Urinary bladder (tissue), 4 donors: Measurements from ENCODE around the gene RPL28. TPM values are rescaled to one million over a fixed set of nuclear protein-coding genes. Genes with fewer than 3 reads are reported as not detected.

Source experiments
- DNase-seq: peaks from one replicate; pipeline ENCODE4 v3.0.0-alpha.2; 2015; ENCODE audit errors: extremely low spot score
- H3K27ac ChIP-seq: one replicate; pipeline ENCODE4 v1.5.1; 2013; ENCODE audit warnings: low read depth, mild to moderate bottlenecking, moderate library complexity
- H3K36me3 ChIP-seq: one replicate; pipeline ENCODE4 v1.6.1; 2013; ENCODE audit warnings: mild to moderate bottlenecking, moderate library complexity; ENCODE audit not compliant: insufficient read depth
- H3K4me1 ChIP-seq: one replicate; pipeline ENCODE4 v1.6.1; 2013; ENCODE audit warnings: mild to moderate bottlenecking, moderate library complexity; ENCODE audit not compliant: insufficient read depth
- H3K4me3 ChIP-seq: one replicate; pipeline ENCODE4 v1.5.1; 2013; ENCODE audit warnings: low read depth, low read length
- WGBS: extraction: QIAGEN DNeasy Blood & Tissue Kit; methylation state at CpG from one replicate; pipeline ENCODE4 v1.1.7; 2013; 5-methylcytosine and 5-hydroxymethylcytosine counted together
- polyA plus RNA-seq: library from polyadenylated mRNA; stranded (reverse); fragments of 200-250 nt; gene quantifications from one replicate; pipeline ENCODE4 v1.2.3, GENCODE V29; 2013
- total RNA-seq: library from RNA; depleted of rRNA; stranded (reverse); fragments of >200 nt; gene quantifications from one replicate; pipeline ENCODE4 v1.2.3, GENCODE V29; 2014
- donor health status: healthy with polysubstance abuse.
- donor health status: healthy.

The RPL28 gene
- total and polyA plus RNA-seq, 2 donors, result 141 to 1,449 TPM

DNA sequence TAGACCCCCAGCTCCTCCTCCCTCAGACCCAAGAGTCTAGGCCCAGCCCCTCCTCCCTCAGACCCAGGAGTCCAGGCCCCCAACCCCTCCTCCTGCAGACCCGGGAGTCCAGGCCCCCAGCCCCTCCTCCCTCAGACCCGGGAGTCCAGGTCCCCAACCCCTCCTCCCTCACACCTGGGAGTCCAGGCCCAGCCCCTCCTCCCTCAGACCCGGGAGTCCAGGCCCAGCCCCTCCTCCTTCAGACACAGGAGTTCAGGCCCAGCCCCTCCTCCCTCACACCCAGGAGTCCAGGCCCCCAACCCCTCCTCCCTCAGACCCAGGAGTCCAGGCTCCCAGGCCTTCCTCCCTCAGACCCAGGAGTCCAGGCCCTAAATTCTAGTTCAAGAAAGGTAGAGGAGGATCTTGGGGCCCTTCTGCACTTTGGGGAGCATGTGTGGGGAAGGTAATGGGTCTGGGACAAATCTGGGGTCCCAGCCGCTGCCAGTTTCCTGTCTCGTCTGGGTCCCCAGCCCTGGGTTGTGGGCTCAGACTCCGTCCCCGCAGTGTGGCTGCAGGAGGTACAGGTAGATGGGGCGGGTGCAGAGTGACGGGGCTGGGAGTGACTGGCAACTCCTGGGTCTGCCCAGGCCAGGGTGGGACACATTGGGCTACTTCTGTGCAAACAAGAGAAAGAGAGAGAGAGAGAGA is 12.3 kb upstream of the RPL28 start:
- 61% methylated on average over 9 of the region's 9 CpGs for WGBS
- no peak overlapping the region for H3K27ac ChIP-seq
- H3K4me3 ChIP-seq, result no peak overlapping the region
- no peak for DNase-seq
- H3K36me3 ChIP-seq, result no peaks in the 10 kb centered on the region
- H3K4me1 ChIP-seq, result peaks cover 1% of the 10 kb centered on the region

DNA sequence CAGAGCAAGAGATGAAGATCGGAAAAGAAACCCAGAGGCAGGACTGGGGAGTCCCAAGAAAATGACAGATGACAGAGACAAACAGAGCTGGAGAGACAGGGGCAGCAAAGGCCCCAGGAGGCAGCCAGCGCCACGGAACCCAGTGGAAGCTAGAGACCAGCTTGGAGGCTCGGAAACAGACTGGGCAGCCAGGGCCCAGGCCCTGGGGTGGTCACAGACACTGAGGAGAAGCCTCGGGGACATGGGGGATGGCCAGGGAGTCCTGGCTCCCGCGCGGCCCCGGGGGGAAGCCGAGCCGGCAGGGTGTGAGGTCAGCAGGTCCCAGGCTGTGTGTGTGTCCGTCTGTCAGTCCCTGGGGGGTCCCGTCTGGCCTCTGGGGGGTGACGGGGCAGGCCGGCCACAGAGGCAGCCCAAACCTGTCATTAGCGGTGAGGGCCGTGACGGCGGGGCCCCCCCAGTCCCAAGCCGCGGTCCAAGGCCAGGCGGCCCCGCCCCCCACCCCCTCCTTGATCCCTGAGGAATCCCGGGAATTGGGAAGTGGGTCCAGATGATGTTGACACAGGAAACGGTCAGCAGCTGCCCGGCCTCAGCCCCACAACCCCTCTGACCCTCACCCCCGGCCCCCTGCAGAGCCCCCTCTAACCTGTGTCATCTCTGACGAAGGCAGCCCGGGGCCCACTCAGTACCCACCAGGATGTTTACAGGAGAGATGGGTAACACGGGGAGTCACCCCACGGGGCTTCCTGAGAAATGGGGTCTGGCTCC is 11.6 kb upstream of the RPL28 start:
- DNase-seq, result no peak

DNA sequence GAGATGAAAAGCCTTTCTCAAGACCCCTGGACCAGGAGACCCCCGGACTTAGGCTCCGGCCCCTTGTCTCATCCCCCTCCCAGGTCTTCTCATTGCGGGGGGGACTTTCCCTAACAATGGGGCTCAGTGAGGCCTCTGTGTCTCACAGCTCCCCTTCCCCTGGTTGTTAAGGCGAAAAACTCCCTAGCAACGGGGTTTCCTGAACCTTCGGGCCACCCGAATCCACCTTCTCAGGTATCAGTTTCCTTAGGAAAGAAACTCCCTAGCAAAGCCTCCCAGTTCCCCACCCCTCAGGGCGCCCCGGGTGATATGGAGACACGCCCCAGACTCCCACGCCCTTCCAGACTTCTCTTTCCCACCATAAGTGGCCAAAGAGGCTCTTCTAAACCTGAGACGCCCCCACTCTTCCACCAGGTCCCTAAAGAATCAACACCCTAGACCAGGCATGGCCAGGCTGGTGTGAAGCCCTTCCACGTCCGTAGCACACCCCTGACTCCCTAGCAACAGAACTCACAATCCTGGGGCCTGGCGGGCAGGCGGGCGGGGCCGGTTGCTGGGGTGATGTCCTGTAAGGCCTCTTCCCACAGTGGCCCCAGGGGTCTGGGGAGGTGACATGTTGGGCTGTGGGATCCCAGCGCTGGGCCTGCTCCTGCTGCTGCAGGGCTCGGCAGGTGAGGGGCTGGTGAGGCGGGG is 9.3 kb upstream of the RPL28 start, which contains the start of gene TMEM190:
TSS of gene TMEM190 (plus strand) at position 586 of the 693 bp plus-strand sequence. CDS start at position 614, 28 bp downstream.
- Histone ChIP-seq H3K4me1 (no peaks in the 10 kb centered on the region), H3K4me3 (no peak within 1 kb of the TSS), H3K27ac (no peak within 1 kb of the TSS), H3K36me3 (no peaks in the 10 kb centered on the region)
- WGBS, result 65% methylated on average over 21 of the region's 21 CpGs
- DNase-seq, result no peak

More for the DNA sequence above, 11.6 kb upstream of the RPL28 start:
- peaks cover 1% of the 10 kb centered on the region for H3K4me1 ChIP-seq
- no peak overlapping the region for H3K27ac ChIP-seq
- no peaks in the 10 kb centered on the region for H3K36me3 ChIP-seq
- H3K4me3 ChIP-seq, result no peak overlapping the region
- 11% methylated on average over 31 of the region's 31 CpGs for WGBS

DNA sequence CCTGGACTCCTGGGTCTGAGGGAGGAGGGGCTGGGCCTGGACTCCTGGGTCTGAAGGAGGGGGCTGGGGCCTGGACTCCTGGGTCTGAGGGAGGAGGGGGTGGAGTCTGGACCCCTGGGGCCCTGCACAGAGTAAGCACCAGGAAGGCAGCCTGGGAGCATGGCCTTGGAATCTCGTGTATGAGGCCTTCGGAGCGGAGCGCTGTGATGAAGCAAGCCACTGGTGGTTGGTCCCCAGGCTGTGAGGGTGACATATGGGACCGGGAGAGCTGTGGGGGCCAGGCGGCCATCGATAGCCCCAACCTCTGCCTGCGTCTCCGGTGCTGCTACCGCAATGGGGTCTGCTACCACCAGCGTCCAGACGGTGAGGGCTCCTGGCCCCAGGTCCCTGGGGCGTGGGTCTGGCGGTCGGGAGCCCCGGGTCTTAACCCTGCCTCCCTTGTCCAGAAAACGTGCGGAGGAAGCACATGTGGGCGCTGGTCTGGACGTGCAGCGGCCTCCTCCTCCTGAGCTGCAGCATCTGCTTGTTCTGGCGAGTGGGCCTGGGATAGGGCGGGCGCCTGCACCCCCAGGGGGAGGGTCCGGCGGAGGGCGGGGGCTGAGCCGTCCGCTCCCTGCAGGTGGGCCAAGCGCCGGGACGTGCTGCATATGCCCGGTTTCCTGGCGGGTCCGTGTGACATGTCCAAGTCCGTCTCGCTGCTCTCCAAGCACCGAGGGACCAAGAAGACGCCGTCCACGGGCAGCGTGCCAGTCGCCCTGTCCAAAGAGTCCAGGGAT is 8.2 kb upstream of the RPL28 start:
- Histone ChIP-seq H3K4me3 (no peak overlapping the region), H3K36me3 (no peaks in the 10 kb centered on the region), H3K4me1 (no peaks in the 10 kb centered on the region), H3K27ac (no peak overlapping the region)
- DNase-seq, result no peak
- WGBS, result 15% methylated on average over 43 of the region's 43 CpGs

DNA sequence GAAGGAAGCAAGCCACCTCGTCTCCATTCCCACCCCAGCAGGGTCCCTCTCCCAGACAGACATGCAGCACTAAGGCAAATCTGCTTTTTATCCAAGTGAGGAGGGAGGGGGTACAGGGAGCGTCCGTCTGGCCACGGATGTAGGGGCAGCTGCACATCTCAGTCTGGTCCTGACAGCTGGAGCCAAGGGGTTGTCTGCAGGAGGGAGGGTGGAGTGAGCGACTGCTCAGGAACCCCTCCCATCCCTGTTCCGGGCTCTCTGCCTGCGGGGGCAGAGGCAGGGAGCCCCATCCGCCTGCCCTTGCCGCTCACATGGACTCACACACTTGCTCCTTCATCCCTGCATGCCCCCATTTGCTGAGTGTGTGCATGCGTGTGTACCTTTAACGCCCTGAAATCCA is 6.6 kb upstream of the RPL28 start:
- 54% methylated on average over 11 of the region's 11 CpGs for WGBS
- Histone ChIP-seq H3K27ac (no peak overlapping the region), H3K36me3 (no peaks in the 10 kb centered on the region), H3K4me1 (no peaks in the 10 kb centered on the region), H3K4me3 (no peak overlapping the region)
- no peak for DNase-seq

DNA sequence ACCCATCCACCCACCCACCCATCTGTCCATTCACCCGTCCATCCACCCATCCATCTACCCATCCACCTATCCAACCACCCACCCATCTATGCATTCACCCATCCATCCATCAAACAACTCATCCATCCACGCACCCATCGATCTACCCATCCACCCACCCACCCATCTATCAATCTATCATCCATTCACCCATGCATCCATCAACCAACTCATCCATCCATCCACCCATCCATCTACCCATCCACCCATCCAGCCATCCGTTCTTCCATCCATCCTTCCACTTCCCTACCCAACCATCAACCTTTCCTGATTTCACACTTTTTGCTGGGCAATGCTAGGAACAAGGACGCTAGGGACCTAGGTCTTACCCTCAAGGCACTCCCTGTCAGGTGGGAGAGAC is 3.7 kb upstream of the RPL28 start:
- Histone ChIP-seq H3K4me1 (no peaks in the 10 kb centered on the region), H3K27ac (no peak overlapping the region), H3K4me3 (no peak overlapping the region), H3K36me3 (no peaks in the 10 kb centered on the region)
- DNase-seq, result no peak
- WGBS, result 97% methylated on average over 5 of the region's 5 CpGs

DNA sequence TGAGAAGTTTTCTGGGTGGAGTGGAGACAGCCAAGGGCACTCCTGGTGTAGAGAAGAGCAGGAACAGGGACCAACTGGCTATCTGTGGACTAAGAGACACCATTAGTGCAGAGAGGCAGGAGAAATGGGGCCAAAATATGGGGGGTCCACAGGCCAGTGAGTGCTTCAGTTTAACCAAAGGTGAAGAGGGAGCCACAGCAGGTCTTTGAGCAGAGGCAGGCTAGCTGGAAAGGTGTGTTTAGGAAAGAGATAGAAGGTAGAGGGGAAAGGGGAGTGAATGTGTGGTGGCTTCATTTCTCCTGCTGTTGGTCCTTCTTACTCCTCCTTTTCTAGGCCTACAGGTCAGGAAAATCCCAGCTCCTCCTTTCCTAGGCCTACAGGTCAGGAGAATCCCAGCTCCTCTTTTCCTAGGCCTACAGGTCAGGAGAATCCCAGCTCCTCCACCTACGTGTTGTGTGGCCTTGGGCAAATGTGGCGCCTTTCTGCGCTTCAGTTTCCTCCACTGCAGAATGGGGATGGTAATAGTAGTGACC is 3.1 kb upstream of the RPL28 start:
- DNase-seq, result no peak
- WGBS, result 96% methylated on average over 3 of the region's 3 CpGs
- H3K27ac ChIP-seq, result no peak overlapping the region
- no peak overlapping the region for H3K4me3 ChIP-seq
- no peaks in the 10 kb centered on the region for H3K36me3 ChIP-seq
- H3K4me1 ChIP-seq, result no peaks in the 10 kb centered on the region

DNA sequence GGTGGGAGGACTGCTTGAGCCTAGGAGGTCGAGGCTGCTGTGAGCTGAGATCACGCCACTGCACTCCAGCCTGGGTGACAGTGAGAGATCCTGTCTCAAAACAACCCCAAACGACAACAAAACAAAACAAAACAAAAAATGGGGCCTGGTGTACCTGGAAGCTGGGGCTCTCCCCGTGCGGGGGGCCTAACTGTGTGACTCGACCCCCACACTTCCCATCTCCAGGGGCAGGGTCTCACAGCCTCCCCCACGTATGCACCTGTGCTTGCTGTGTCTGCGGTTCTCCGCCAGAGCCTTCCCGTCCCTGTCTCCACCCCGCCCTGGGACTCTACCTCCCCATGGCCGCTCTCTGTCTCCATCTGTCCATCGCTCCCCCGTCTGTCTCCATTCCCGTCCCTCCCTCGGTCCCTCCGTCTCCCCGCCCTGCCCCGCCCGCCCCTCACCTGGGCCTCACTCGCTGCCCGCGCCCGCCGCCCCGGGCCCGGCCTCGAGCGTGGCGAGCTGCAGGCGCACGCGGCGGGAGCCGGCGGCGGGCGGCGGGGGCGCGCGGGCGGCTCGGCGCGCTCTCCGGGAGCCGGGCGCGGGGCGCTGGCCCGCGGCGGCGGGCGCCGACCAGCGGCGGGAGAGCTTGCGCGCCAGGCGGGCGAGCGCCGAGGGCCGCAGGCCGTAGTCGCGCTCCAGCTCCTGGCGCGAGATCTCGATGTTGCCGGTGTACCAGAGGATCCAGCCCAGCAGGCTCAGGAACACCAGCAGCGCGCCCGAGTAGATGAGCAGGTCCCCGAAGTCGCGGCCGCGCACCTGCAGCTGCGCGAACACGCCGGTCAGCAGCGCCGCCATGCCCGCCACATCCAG is 2.2 kb upstream of the RPL28 start:
- 4% methylated on average over 88 of the region's 88 CpGs for WGBS
- Histone ChIP-seq H3K4me3 (peak overlapping the region; percentile 50), H3K36me3 (no peaks in the 10 kb centered on the region), H3K4me1 (peaks cover 3% of the 10 kb centered on the region), H3K27ac (peak overlapping the region; percentile 90)
- DNase-seq, result no peak

DNA sequence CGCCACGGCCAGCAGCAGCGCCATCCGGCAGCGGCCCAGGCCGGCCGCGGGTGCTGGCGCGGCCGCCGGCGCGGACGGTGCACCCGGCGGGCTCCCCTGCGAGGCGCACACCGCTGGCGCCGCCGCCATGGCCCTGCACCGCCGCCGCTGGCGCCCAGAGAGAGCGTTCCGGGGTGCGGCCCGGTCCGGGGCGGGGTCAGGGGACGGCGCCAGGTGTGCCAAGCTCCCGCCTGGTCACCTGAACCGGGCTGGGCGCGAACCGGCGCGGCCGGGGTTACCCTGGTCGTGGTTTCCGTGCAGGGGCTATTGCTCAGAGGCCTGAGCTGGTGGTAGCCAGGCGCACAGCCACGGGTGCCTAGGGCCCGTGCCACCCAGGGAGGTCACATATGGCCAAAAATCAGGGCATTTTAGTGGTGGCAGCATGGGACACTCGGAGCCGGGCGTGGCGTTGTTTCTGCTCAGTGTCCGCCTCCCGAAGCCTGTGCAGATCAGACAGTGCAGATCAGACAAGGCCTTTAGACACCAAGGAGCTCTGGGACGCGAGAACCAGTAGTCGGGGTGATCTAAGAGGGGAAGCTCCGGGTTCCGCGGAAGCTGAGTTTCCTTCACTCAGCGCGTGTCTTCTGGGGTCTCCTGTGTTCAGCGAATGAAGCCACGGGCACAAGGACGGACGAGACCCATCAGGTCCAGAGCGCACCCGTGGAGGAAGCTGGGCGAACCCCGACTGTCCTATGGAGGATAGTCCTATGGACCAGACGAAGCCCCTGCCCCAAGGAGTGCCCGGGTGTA is 1.4 kb upstream of the RPL28 start, which contains the start of gene TMEM238:
TSS of gene TMEM238 (minus strand) at position 162 of the 789 bp plus-strand sequence. CDS start at position 129, 33 bp downstream.
- WGBS, result 18% methylated on average over 72 of the region's 72 CpGs
- no peaks in the 10 kb centered on the region for H3K36me3 ChIP-seq
- DNase-seq, result no peak
- peak within 1 kb of the TSS; percentile 90 for H3K27ac ChIP-seq
- peak within 1 kb of the TSS; percentile 50 for H3K4me3 ChIP-seq
- H3K4me1 ChIP-seq, result peaks cover 3% of the 10 kb centered on the region

DNA sequence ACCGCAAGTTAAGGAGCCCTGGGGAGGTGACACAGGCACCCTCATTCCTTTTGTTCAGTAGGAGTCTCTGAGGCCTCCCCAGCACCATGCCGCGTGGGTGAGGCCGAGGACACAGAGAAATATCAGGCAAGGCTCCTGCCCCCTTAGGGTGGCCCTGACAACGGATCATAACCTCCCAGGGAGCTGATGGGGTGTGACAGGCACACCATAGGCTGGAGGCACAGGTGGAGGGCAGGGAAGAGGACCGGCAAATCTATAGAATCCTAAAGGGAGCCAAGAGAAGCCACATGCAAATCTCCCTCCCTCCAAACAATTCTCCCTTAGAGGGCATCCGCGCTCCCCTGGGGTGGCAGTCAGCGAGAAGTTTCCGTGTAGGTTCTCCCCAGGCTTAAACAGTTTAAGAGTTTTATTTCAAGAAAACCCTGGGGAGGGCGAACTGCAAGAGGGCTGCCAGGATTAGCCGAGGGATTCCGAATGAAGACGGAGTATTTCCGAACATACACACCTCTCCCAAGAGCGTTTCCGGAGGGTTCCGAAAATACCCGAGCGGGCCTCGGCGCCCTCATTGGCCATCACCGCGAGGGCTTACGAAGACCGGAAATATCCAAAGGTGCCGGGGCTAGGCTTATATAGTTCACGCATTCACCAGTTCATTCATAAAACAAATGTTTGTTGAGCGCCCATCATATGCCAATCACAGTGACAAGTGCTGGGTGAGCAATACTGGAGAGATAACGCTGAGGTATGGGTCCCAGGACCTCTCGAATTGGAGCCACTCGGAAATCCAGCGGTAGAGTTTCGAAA is 610 bp upstream of the RPL28 start:
- peak overlapping the region; percentile 90 for H3K27ac ChIP-seq
- DNase-seq, result peak; percentile 97
- WGBS, result 5% methylated on average over 34 of the region's 34 CpGs
- H3K4me3 ChIP-seq, result peak overlapping the region; percentile 33
- H3K36me3 ChIP-seq, result no peaks in the 10 kb centered on the region
- H3K4me1 ChIP-seq, result peaks cover 3% of the 10 kb centered on the region

DNA sequence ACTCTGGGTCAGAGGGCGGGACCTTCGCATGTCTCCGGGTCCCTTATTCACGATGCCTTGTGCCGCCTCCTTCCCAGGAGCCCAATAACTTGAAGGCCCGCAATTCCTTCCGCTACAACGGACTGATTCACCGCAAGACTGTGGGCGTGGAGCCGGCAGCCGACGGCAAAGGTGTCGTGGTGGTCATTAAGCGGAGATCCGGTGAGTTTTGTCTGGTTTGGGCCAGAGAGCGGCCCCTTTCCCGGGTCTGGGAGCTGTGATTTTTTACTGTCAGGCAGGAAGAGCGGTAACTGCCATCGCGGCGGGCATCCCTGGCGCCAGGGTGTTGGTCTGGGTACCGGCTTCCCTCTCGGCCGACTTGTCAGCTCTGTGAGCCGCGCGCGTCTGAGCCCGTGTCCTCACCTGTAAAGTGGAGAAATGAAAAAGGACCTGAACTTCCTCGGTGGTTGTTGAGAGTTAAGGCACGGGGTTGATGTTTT is 800 bp downstream of the RPL28 start:
- no peak for DNase-seq
- H3K4me1 ChIP-seq, result peaks cover 3% of the 10 kb centered on the region
- WGBS, result 3% methylated on average over 33 of the region's 33 CpGs
- H3K4me3 ChIP-seq, result peak overlapping the region; percentile 71
- H3K27ac ChIP-seq, result peak overlapping the region; percentile 72
- no peaks in the 10 kb centered on the region for H3K36me3 ChIP-seq
